GM19372 (cell line): ENCODE measurements around the gene SLC6A4.
"Not testable (repeated sequence)": the region's sequence is repeated elsewhere in the genome, so short reads cannot be mapped to it uniquely, and the experiment has no call there.

Source experiments
- ATAC-seq: cut with Tn5 transposase; IDR thresholded peaks from one replicate; pipeline ENCODE4 v1.9.1; 2021; ENCODE audit warnings: mild to moderate bottlenecking, low read depth, moderate library complexity; ENCODE audit not compliant: unreplicated experiment

SLC6A4 gene

GRCh38 chr17:30239089-30239462 lies 3.6 kb upstream of the SLC6A4 start:
- ATAC-seq, result no peak

GRCh38 chr17:30238387-30239088 lies 3.0 kb upstream of the SLC6A4 start:
- no peak for ATAC-seq

GRCh38 chr17:30238003-30238344 lies 2.5 kb upstream of the SLC6A4 start:
- ATAC-seq, result no peak

GRCh38 chr17:30237296-30238002 lies 2.0 kb upstream of the SLC6A4 start:
- ATAC-seq, result no peak

- no peak for ATAC-seq
These were observed 1.3 kb upstream of the SLC6A4 start for GRCh38 chr17:30236766-30237165.

- ATAC-seq, result no peak
These were observed 764 bp upstream of the SLC6A4 start for GRCh38 chr17:30236297-30236624.

GRCh38 chr17:30234964-30235363 lies 533 bp downstream of the SLC6A4 start:
- no peak for ATAC-seq

- ATAC-seq, result no peak
These were observed 1.2 kb downstream of the SLC6A4 start for GRCh38 chr17:30234296-30234695.

- no peak for ATAC-seq
These were observed 2.6 kb downstream of the SLC6A4 start for GRCh38 chr17:30232824-30233427.

- no peak for ATAC-seq
These were observed 3.3 kb downstream of the SLC6A4 start for GRCh38 chr17:30232015-30232823.

- no peak for ATAC-seq
These were observed 4.8 kb downstream of the SLC6A4 start for GRCh38 chr17:30230596-30231125.

GRCh38 chr17:30230009-30230408 lies 5.5 kb downstream of the SLC6A4 start:
- ATAC-seq, result not testable (repeated sequence)

- no peak for ATAC-seq
These were observed 6.5 kb downstream of the SLC6A4 start for GRCh38 chr17:30229012-30229411.

- ATAC-seq, result no peak
These were observed 7.5 kb downstream of the SLC6A4 start for GRCh38 chr17:30228011-30228410.

- no peak for ATAC-seq
These were observed 8.6 kb downstream of the SLC6A4 start for GRCh38 chr17:30226878-30227277.

- ATAC-seq, result no peak
These were observed 9.5 kb downstream of the SLC6A4 start for GRCh38 chr17:30225919-30226553.

GRCh38 chr17:30225112-30225511 lies 10.4 kb downstream of the SLC6A4 start:
- no peak for ATAC-seq

GRCh38 chr17:30224419-30224960 lies 11.0 kb downstream of the SLC6A4 start:
- no peak for ATAC-seq

GRCh38 chr17:30222721-30223175 lies 12.7 kb downstream of the SLC6A4 start:
- ATAC-seq, result no peak

GRCh38 chr17:30222251-30222650 lies 13.2 kb downstream of the SLC6A4 start:
- no peak for ATAC-seq
